ENCODE data around the gene SLC26A1.

The SLC26A1 gene

GRCh38 chr4:993111-994029 is at the start of gene SLC26A1:
SLC26A1 (minus strand) TSS chr4:993404; CDS start chr4:991703, 1,701 bp downstream.
- DNase-seq, result no peak

- no peak for DNase-seq
Measured at GRCh38 chr4:1042352-1043055, 49.3 kb upstream of the SLC26A1 start.

GRCh38 chr4:1041936-1042330 is 48.7 kb upstream of the SLC26A1 start:
- no peak for DNase-seq

GRCh38 chr4:1041147-1041935 is 48.1 kb upstream of the SLC26A1 start:
- DNase-seq, result no peak

GRCh38 chr4:1040344-1041146 is 47.3 kb upstream of the SLC26A1 start:
- no peak for DNase-seq

- no peak for DNase-seq
Measured at GRCh38 chr4:1039493-1040343, 46.5 kb upstream of the SLC26A1 start.

GRCh38 chr4:1038948-1039492 is 45.8 kb upstream of the SLC26A1 start:
- DNase-seq, result no peak

GRCh38 chr4:1036976-1037810 is 44.0 kb upstream of the SLC26A1 start:
- no peak for DNase-seq

GRCh38 chr4:1036095-1036494 is 42.9 kb upstream of the SLC26A1 start:
- DNase-seq, result no peak

GRCh38 chr4:1035510-1035909 is 42.3 kb upstream of the SLC26A1 start:
- no peak for DNase-seq

- no peak for DNase-seq
Measured at GRCh38 chr4:1033840-1034551, 40.8 kb upstream of the SLC26A1 start.

GRCh38 chr4:1032861-1033260 is 39.7 kb upstream of the SLC26A1 start:
- DNase-seq, result no peak

- DNase-seq, result no peak
Measured at GRCh38 chr4:1031956-1032795, 39.0 kb upstream of the SLC26A1 start.

- no peak for DNase-seq
Measured at GRCh38 chr4:1031346-1031745, 38.1 kb upstream of the SLC26A1 start.

- DNase-seq, result no peak
Measured at GRCh38 chr4:1030559-1030958, 37.4 kb upstream of the SLC26A1 start.

- no peak for DNase-seq
Measured at GRCh38 chr4:1030031-1030430, 36.8 kb upstream of the SLC26A1 start.

- DNase-seq, result no peak
Measured at GRCh38 chr4:1029529-1029928, 36.3 kb upstream of the SLC26A1 start.

- no peak for DNase-seq
Measured at GRCh38 chr4:1028574-1029220, 35.5 kb upstream of the SLC26A1 start.
